Lung (tissue), 12 donors: Measurements from ENCODE around the gene ZDHHC24. TPM values are rescaled to one million over a fixed set of nuclear protein-coding genes. Genes with fewer than 3 reads are reported as not detected.

Experiments
- ATAC-seq: fragments of 200-7000 bp; cut with Tn5 transposase; one replicate; pipeline ENCODE4 v1.9.1; 2020; ENCODE audit warnings: moderate number of reproducible peaks; ENCODE audit not compliant: insufficient read depth, low FRiP score
- DNase-seq, 3 donors: peaks; one replicate each; pipeline ENCODE4 v3.0.0-alpha.2; 2013 to 2017
- H3K27ac ChIP-seq, 2 donors: one replicate each; pipeline ENCODE4 v1.5.1; 2013; ENCODE audit warnings: mild to moderate bottlenecking in 2 of 2, moderate library complexity in 2 of 2, control low read depth in 1 of 2, inconsistent platforms in 1 of 2, low read depth in 1 of 2, low read length in 1 of 2
- H3K27me3 ChIP-seq, 3 donors: one replicate each; pipeline ENCODE4 v1.5.1; 2013; ENCODE audit warnings: low read length in 2 of 3; ENCODE audit not compliant: control insufficient read depth in 3 of 3, insufficient read depth in 3 of 3
- H3K36me3 ChIP-seq, 4 donors: one replicate each; pipeline ENCODE4 v1.5.1; 2013; ENCODE audit warnings: low read length in 4 of 4, mild to moderate bottlenecking in 1 of 4, moderate library complexity in 1 of 4; ENCODE audit not compliant: control insufficient read depth in 4 of 4, insufficient read depth in 4 of 4
- H3K4me1 ChIP-seq, 5 donors: one replicate each; pipeline ENCODE4 v1.5.1; 2013; ENCODE audit warnings: low read length in 5 of 5, mild to moderate bottlenecking in 2 of 5, moderate library complexity in 1 of 5; ENCODE audit not compliant: control insufficient read depth in 5 of 5, insufficient read depth in 5 of 5
- H3K4me3 ChIP-seq: one replicate; pipeline ENCODE4 v1.5.1; 2013; ENCODE audit warnings: mild to moderate bottlenecking, control low read depth, moderate library complexity
- H3K9ac ChIP-seq, 2 donors: one replicate each; pipeline ENCODE4 v1.5.1; 2013; ENCODE audit warnings: low read length in 2 of 2, control low read depth in 1 of 2; ENCODE audit not compliant: insufficient read depth in 1 of 2
- H3K9me3 ChIP-seq, 4 donors: one replicate each; pipeline ENCODE4 v1.5.1; 2013; ENCODE audit warnings: low read length in 3 of 4, mild to moderate bottlenecking in 1 of 4, moderate library complexity in 1 of 4; ENCODE audit not compliant: control insufficient read depth in 4 of 4, insufficient read depth in 3 of 4
- CTCF ChIP-seq: IDR thresholded peaks from 2 replicates; pipeline ENCODE4 v1.5.1; 2012; ENCODE audit warnings: mild to moderate bottlenecking; ENCODE audit errors: control extremely low read depth, extremely low read depth
- WGBS, 2 donors: extraction: QIAGEN DNeasy Blood & Tissue Kit; methylation state at CpG; one replicate each; pipeline ENCODE4 v1.1.7; 2013; 5-methylcytosine and 5-hydroxymethylcytosine counted together
- polyA plus RNA-seq, 2 donors: library from polyadenylated mRNA; stranded (reverse); fragments of 200-250 nt; gene quantifications; one replicate each; pipeline ENCODE4 v1.2.1, GENCODE V29; 2013
- total RNA-seq, 2 donors: library from RNA; depleted of rRNA in 1 of 2; stranded (reverse); fragments of >200 nt in 1 of 2; gene quantifications; one replicate each; pipeline ENCODE4 v1.2.1, GENCODE V29; 2014 to 2021
- donor health status: control.
- donor health status: control.
- donor health status: Bipolar disorder and iron deficiency.
- donor health status: healthy.
- donor health status: DM: yes; HTN: yes; CAD: no.

The ZDHHC24 gene
- total and polyA plus RNA-seq, 4 donors, result 6.8 to 21.6 (median 11.5) TPM

- WGBS, 2 donors, result 78 to 79% methylated on average over 6 of the region's 6 CpGs
- no peak for ATAC-seq
- no peak for DNase-seq
- Histone ChIP-seq H3K4me1 (no peaks in the 10 kb centered on the region), H3K9ac (no peak overlapping the region), H3K36me3 (peaks cover 0 to 23% (median 15%) of the 10 kb centered on the region in 4 donors), H3K4me3 (no peak overlapping the region), H3K27me3 (no peaks in the 10 kb centered on the region), H3K27ac (no peak overlapping the region), H3K9me3 (peaks cover 0 to 1% (median 0%) of the 10 kb centered on the region in 4 donors)
- TF ChIP-seq CTCF, result no peak
These were observed 13.1 kb downstream of the ZDHHC24 start for GRCh38 chr11:66532784-66533183.

- Histone ChIP-seq H3K27ac (no peak overlapping the region), H3K9me3 (peaks cover 0 to 1% (median 0%) of the 10 kb centered on the region in 4 donors), H3K27me3 (no peaks in the 10 kb centered on the region), H3K36me3 (peaks cover 0 to 20% (median 17%) of the 10 kb centered on the region in 4 donors), H3K9ac (no peak overlapping the region), H3K4me3 (no peak overlapping the region), H3K4me1 (no peaks in the 10 kb centered on the region)
- ATAC-seq (no peak), DNase-seq (no peak)
- 95 to 97% methylated on average over 11 of the region's 11 CpGs for WGBS, 2 donors
- no peak for TF ChIP-seq CTCF
These were observed 14.0 kb downstream of the ZDHHC24 start for GRCh38 chr11:66531841-66532240.

DNA sequence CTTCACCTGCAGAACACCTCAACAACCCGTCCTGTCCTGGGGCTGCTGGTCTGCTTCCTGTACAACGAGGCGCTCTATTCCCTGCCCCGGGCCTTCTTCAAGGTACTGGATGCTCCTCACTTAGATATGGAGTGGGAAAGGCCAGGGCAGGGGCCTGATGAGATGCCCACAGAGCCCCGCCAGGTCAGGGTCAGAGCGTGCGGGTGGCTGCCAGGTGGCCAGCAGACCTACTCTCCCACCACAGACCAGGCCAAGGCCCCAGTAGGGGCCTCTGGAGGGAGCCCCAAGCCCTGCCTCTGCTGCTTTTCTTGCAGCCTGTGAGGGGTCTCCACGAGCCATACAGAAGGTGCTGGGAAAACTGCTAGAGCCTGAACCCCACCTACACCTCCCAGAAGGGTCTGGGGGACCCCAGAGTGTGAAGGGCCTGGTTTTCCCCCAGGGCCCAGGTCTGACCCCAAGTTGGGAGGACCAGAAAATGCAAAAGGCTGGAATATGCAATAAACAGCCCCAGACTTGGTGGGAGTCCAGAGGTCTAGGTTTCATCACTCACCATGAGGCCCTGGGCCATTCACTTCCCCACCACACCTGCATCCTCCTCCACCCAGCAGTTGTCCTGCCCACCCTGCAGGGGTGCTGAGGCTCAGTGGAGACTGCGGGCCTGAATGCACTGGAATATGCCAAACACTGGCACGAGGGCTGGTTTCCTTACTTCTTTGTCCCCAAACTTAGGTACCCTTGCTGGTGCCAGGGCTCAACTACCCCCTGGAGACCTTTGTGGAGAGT is 14.7 kb downstream of the ZDHHC24 start:
- no peak overlapping the region for H3K9ac ChIP-seq
- no peaks in the 10 kb centered on the region for H3K27me3 ChIP-seq
- no peak for TF ChIP-seq CTCF
- DNase-seq, result no peak
- no peak for ATAC-seq
- 82 to 92% methylated on average over 10 of the region's 10 CpGs for WGBS, 2 donors
- H3K4me3 ChIP-seq, result no peak overlapping the region
- peaks cover 0 to 22% (median 18%) of the 10 kb centered on the region in 4 donors for H3K36me3 ChIP-seq
- no peak overlapping the region for H3K27ac ChIP-seq
- H3K4me1 ChIP-seq, result no peaks in the 10 kb centered on the region
- H3K9me3 ChIP-seq, result peaks cover 0 to 1% (median 0%) of the 10 kb centered on the region in 4 donors
